ENCODE data around the gene SYNJ1.
A peak's percentile ranks its signal among the peaks of the same experiment; 100 is the strongest.

SYNJ1 gene

DNA sequence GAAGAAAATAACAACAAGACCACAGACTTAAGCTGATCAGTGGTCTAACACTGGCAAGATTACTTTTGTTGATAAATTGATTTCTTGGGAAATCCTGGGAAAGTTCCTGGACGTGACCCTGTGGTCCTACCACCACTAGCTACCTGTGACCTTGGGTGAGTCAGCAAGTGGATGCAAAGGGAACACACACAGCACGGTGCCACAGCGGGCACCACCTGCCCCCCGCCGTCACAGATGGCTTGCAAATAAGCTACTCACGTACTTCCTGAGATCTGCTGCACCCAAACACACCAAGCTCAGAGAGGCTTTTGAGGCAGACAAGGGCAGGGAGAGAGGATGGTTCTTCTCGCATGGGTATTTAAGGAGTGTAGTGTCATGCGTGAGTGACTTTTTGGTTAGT lies 128.3 kb downstream of the SYNJ1 start:
- TF ChIP-seq, protein P1, sequence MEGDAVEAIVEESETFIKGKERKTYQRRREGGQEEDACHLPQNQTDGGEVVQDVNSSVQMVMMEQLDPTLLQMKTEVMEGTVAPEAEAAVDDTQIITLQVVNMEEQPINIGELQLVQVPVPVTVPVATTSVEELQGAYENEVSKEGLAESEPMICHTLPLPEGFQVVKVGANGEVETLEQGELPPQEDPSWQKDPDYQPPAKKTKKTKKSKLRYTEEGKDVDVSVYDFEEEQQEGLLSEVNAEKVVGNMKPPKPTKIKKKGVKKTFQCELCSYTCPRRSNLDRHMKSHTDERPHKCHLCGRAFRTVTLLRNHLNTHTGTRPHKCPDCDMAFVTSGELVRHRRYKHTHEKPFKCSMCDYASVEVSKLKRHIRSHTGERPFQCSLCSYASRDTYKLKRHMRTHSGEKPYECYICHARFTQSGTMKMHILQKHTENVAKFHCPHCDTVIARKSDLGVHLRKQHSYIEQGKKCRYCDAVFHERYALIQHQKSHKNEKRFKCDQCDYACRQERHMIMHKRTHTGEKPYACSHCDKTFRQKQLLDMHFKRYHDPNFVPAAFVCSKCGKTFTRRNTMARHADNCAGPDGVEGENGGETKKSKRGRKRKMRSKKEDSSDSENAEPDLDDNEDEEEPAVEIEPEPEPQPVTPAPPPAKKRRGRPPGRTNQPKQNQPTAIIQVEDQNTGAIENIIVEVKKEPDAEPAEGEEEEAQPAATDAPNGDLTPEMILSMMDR (IDR thresholded peaks at IDR 0.05; ENCODE audit: poor library complexity, severe bottlenecking) = no peak
- Histone ChIP-seq H3K4me3 (ENCODE audit: severe bottlenecking) (no peak overlapping the region), H3K36me3 (ENCODE audit: low read depth) (peaks cover 38% of the 10 kb centered on the region), H3K27me3 (ENCODE audit: insufficient read depth, poor library complexity, severe bottlenecking) (no peaks in the 10 kb centered on the region), H3K27ac (ENCODE audit: poor library complexity, severe bottlenecking) (peak overlapping the region; percentile 15), H3K9me3 (ENCODE audit: severe bottlenecking) (no peaks in the 10 kb centered on the region), H3K4me1 (ENCODE audit: insufficient read depth, poor library complexity, severe bottlenecking) (peaks cover 11% of the 10 kb centered on the region)
- no peak for DNase-seq (ENCODE audit: low spot score)
- ATAC-seq (ENCODE audit: low read depth) = no peak

DNA sequence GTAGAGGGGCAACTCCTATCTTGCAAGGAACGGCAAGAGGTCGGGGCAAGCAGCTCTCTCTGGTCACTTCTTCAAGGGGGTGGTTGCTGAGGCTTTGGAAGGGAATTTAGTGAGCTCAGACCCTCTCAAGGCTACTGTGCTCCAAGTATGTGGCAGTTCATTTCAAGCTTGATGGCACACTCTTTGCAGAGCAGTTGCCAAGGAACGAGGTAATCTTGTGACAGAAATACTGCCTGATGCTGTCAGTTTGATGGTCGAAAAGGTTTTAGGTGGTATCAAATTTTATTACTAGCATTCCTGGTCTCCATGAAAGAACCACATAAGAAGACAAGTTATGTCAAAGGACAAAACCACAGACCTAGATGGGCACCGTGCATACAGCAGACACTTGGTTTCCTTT lies 128.7 kb downstream of the SYNJ1 start:
- H3K4me1 ChIP-seq (ENCODE audit: insufficient read depth, poor library complexity, severe bottlenecking) = peaks cover 11% of the 10 kb centered on the region
- ATAC-seq (ENCODE audit: low read depth) (no peak), DNase-seq (ENCODE audit: low spot score) (no peak)
- H3K4me3 ChIP-seq (ENCODE audit: severe bottlenecking) = no peak overlapping the region
- H3K27me3 ChIP-seq (ENCODE audit: insufficient read depth, poor library complexity, severe bottlenecking) = no peaks in the 10 kb centered on the region
- H3K9me3 ChIP-seq (ENCODE audit: severe bottlenecking) = no peaks in the 10 kb centered on the region
- H3K27ac ChIP-seq (ENCODE audit: poor library complexity, severe bottlenecking) = peak overlapping the region; percentile 15
- H3K36me3 ChIP-seq (ENCODE audit: low read depth) = peaks cover 35% of the 10 kb centered on the region
- TF ChIP-seq, protein P1 (IDR thresholded peaks at IDR 0.05; ENCODE audit: poor library complexity, severe bottlenecking) = no peak

DNA sequence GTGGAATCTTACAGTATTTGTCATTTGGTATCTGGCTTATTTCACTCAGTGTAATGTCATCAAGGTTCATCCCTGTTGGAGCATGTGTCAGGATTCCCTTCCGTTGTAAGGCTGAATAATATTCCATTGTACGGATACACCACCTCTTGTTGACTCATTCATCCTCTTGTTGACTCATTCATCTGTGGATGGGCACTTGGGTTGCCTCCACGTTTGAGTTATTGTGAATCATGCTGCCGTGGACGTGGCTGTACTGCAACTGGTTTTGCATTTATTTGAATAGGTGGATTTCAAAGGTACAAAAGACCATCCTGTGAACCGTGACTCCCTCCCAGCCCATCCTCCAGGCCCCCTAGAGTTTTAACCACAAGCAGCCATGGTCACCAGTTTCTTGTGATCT lies 130.6 kb downstream of the SYNJ1 start:
- Histone ChIP-seq H3K4me3 (ENCODE audit: severe bottlenecking) (no peak overlapping the region), H3K9me3 (ENCODE audit: severe bottlenecking) (no peaks in the 10 kb centered on the region), H3K27me3 (ENCODE audit: insufficient read depth, poor library complexity, severe bottlenecking) (no peaks in the 10 kb centered on the region), H3K36me3 (ENCODE audit: low read depth) (peaks cover 17% of the 10 kb centered on the region), H3K4me1 (ENCODE audit: insufficient read depth, poor library complexity, severe bottlenecking) (peaks cover 11% of the 10 kb centered on the region), H3K27ac (ENCODE audit: poor library complexity, severe bottlenecking) (peak overlapping the region; percentile 55)
- no peak for DNase-seq (ENCODE audit: low spot score)
- ATAC-seq (ENCODE audit: low read depth) = peak; percentile 93
- TF ChIP-seq, protein P1 (IDR thresholded peaks at IDR 0.05; ENCODE audit: poor library complexity, severe bottlenecking) = no peak

DNA sequence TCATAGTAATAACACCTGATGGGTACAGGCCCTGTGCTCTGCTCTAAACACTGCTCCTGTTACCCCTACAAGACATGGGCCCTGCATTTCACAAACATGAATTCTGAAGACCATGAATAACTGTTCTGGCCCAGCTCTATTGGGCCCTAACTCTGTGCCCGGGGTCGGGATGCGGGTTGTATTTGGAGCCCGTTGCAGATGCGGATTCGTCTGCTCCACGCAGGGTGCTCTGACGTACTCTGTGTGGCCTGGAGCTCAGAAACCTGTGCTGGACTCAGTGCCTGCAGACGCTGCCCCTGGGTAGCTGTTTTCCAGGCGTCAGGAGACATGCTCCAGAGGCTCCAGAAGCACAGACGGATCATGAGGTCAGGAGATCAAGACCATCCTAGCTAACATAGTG lies 132.4 kb downstream of the SYNJ1 start:
- TF ChIP-seq, protein P1 (IDR thresholded peaks at IDR 0.05; ENCODE audit: poor library complexity, severe bottlenecking) = no peak
- H3K27me3 ChIP-seq (ENCODE audit: insufficient read depth, poor library complexity, severe bottlenecking) = no peaks in the 10 kb centered on the region
- peaks cover 11% of the 10 kb centered on the region for H3K4me1 ChIP-seq (ENCODE audit: insufficient read depth, poor library complexity, severe bottlenecking)
- no peaks in the 10 kb centered on the region for H3K9me3 ChIP-seq (ENCODE audit: severe bottlenecking)
- ATAC-seq (ENCODE audit: low read depth) (no peak), DNase-seq (ENCODE audit: low spot score) (no peak)
- no peak overlapping the region for H3K27ac ChIP-seq (ENCODE audit: poor library complexity, severe bottlenecking)
- peaks cover 5% of the 10 kb centered on the region; the same call in 1 of the 2 replicates for H3K36me3 ChIP-seq (ENCODE audit: low read depth)
- no peak overlapping the region for H3K4me3 ChIP-seq (ENCODE audit: severe bottlenecking)

DNA sequence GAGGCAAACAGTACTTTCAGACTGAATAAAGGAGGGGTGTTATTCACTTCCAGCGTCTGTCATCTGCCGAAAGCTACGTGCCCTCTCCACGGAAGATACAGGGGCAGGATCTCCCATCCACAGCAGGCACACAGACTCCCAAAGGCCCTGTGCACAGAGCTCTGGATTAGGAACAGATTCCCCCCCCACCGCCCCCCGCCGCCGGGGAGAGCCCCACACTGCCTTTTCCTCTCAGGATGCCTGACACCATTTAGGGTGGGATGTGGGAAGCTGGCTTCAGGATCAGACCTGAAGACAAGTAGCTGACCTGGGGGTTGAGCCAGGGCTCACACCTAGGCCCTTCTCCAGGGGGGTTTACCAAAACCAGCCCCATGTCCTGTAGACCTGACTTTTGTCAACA lies 134.1 kb downstream of the SYNJ1 start:
- peaks cover 11% of the 10 kb centered on the region for H3K4me1 ChIP-seq (ENCODE audit: insufficient read depth, poor library complexity, severe bottlenecking)
- ATAC-seq (ENCODE audit: low read depth) (no peak), DNase-seq (ENCODE audit: low spot score) (no peak)
- no peaks in the 10 kb centered on the region for H3K9me3 ChIP-seq (ENCODE audit: severe bottlenecking)
- TF ChIP-seq, protein P1 (IDR thresholded peaks at IDR 0.05; ENCODE audit: poor library complexity, severe bottlenecking) = no peak
- H3K27ac ChIP-seq (ENCODE audit: poor library complexity, severe bottlenecking) = no peak overlapping the region
- no peaks in the 10 kb centered on the region for H3K36me3 ChIP-seq (ENCODE audit: low read depth)
- H3K27me3 ChIP-seq (ENCODE audit: insufficient read depth, poor library complexity, severe bottlenecking) = no peaks in the 10 kb centered on the region
- no peak overlapping the region for H3K4me3 ChIP-seq (ENCODE audit: severe bottlenecking)

Measured in RWPE2 (cell line).